Sigmoid colon (tissue), 3 donors: Measurements from ENCODE around the gene VPS13D.

Experiments
- POLR2A ChIP-seq, 2 donors: fragments of 450-650 bp; IDR thresholded peaks; one replicate each; pipeline ENCODE4 v1.6.1; 2016; ENCODE audit warnings: antibody characterized with exemption in 2 of 2, mild to moderate bottlenecking in 2 of 2, moderate library complexity in 2 of 2
- TF ChIP-seq, protein P1 (sequence below), 4 experiments: fragments of 450-650 bp in 3 of 4; fragments of 200-600 bp in 1 of 4; IDR thresholded peaks; one replicate each; pipeline ENCODE4 v1.5.1; 2016 to 2019; ENCODE audit warnings: antibody characterized with exemption in 4 of 4, mild to moderate bottlenecking in 3 of 4, moderate library complexity in 2 of 4

DNA sequence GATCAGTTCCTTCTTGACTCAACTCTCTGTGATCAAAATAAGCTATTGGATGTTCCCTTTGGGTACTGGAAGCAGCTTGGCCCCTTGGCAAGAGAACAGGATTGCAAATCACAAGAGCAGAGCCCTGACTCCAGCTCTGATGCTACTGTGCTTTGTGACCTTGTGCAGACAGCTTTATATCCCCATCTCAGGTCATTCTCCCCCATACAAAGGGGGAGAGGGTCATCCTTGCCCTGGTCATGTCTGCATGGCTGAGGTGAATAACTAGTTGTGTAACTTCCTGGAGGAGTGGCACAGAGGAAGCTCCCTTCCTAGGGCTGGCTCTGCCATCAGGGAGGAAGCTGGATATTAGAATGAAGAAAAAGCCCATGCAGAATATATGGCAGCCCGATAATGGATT lies 245.3 kb downstream of the VPS13D start:
- TF ChIP-seq POLR2A (IDR thresholded peaks at IDR 0.05) = no peak
- TF ChIP-seq, protein P1, sequence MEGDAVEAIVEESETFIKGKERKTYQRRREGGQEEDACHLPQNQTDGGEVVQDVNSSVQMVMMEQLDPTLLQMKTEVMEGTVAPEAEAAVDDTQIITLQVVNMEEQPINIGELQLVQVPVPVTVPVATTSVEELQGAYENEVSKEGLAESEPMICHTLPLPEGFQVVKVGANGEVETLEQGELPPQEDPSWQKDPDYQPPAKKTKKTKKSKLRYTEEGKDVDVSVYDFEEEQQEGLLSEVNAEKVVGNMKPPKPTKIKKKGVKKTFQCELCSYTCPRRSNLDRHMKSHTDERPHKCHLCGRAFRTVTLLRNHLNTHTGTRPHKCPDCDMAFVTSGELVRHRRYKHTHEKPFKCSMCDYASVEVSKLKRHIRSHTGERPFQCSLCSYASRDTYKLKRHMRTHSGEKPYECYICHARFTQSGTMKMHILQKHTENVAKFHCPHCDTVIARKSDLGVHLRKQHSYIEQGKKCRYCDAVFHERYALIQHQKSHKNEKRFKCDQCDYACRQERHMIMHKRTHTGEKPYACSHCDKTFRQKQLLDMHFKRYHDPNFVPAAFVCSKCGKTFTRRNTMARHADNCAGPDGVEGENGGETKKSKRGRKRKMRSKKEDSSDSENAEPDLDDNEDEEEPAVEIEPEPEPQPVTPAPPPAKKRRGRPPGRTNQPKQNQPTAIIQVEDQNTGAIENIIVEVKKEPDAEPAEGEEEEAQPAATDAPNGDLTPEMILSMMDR (IDR thresholded peaks at IDR 0.05) = no peak
